ENCODE measurements around the gene RNF112.
"Not testable (repeated sequence)": the region's sequence is repeated elsewhere in the genome, so short reads cannot be mapped to it uniquely, and the experiment has no call there.

RNF112 gene

GRCh38 chr17:19449656-19450055 is 38.6 kb downstream of the RNF112 start:
- DNase-seq, result no peak

- no peak for DNase-seq
These were observed 42.3 kb downstream of the RNF112 start for GRCh38 chr17:19453296-19453695.

- DNase-seq, result no peak
These were observed 43.0 kb downstream of the RNF112 start for GRCh38 chr17:19454074-19454473.

GRCh38 chr17:19456016-19456927 is 45.2 kb downstream of the RNF112 start:
- no peak for DNase-seq

- no peak for DNase-seq
These were observed 46.0 kb downstream of the RNF112 start for GRCh38 chr17:19457046-19457445.

- no peak for DNase-seq
These were observed 46.8 kb downstream of the RNF112 start for GRCh38 chr17:19457830-19458271.

- not testable (repeated sequence) for DNase-seq
These were observed 47.4 kb downstream of the RNF112 start for GRCh38 chr17:19458481-19458880.

- DNase-seq, result not testable (repeated sequence)
These were observed 48.1 kb downstream of the RNF112 start for GRCh38 chr17:19459018-19459655.

GRCh38 chr17:19460700-19461099 is 49.7 kb downstream of the RNF112 start:
- DNase-seq, result no peak

GRCh38 chr17:19461116-19461515 is 50.1 kb downstream of the RNF112 start:
- no peak for DNase-seq

- DNase-seq, result no peak
These were observed 50.6 kb downstream of the RNF112 start for GRCh38 chr17:19461681-19462080.

GRCh38 chr17:19462456-19463035 is 51.5 kb downstream of the RNF112 start:
- not testable (repeated sequence) for DNase-seq

- DNase-seq, result no peak
These were observed 53.3 kb downstream of the RNF112 start for GRCh38 chr17:19464031-19465026.
